Thyroid gland (tissue), 4 donors: Measurements from ENCODE around the gene KDSR.

Source experiments
- CTCF ChIP-seq, 6 experiments: fragments of 200-600 bp in 3 of 6; fragments of 450-650 bp in 3 of 6; sonication (generic) in 3 of 6; IDR thresholded peaks; one replicate each; pipeline ENCODE4 v1.5.1; 2016 to 2019; ENCODE audit warnings: antibody characterized with exemption in 6 of 6, mild to moderate bottlenecking in 2 of 6, inconsistent platforms in 1 of 6, moderate library complexity in 1 of 6
- POLR2A ChIP-seq, 2 donors: fragments of 450-650 bp; IDR thresholded peaks; one replicate each; pipeline ENCODE4 v1.6.1; 2017; ENCODE audit warnings: antibody characterized with exemption in 2 of 2, mild to moderate bottlenecking in 2 of 2, moderate library complexity in 1 of 2

- TF ChIP-seq CTCF (IDR thresholded peaks at IDR 0.05) = no peak
- no peak for TF ChIP-seq POLR2A (IDR thresholded peaks at IDR 0.05)
These were observed 55.0 kb downstream of the KDSR start for GRCh38 chr18:63312019-63312409.
